ENCODE measurements around the gene NOTCH2. TPM values are rescaled to one million over a fixed set of nuclear protein-coding genes. Genes with fewer than 3 reads are reported as not detected.
A peak's percentile ranks its signal among the peaks of the same experiment; 100 is the strongest.

The NOTCH2 gene
- total RNA-seq, 1 donor from 2014 or later, result 166 TPM

GRCh38 chr1:119975006-119975405, 94.5 kb downstream of the NOTCH2 start:
- DNase-seq (ENCODE audit: low spot score), result no peak

DNA sequence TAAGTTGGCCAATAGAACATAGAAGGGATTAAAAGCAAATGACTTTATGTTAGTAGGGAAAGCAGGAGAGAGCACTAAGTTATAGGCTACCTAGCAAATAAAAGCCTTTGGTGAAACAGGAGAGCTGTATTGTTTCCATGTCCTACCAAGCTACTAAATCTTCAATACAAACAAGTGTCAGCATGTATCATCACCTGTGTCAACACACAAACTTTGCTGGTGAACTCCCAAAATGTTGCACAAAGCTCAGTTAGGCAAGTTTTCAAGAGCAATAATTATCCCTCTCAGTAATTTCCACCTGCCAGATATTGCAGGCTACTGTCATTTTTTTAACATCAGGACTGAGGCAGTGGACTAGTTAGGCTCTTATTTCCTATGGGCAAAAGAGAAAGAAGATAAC, 95.4 kb downstream of the NOTCH2 start:
- no peak for DNase-seq (ENCODE audit: low spot score)

DNA sequence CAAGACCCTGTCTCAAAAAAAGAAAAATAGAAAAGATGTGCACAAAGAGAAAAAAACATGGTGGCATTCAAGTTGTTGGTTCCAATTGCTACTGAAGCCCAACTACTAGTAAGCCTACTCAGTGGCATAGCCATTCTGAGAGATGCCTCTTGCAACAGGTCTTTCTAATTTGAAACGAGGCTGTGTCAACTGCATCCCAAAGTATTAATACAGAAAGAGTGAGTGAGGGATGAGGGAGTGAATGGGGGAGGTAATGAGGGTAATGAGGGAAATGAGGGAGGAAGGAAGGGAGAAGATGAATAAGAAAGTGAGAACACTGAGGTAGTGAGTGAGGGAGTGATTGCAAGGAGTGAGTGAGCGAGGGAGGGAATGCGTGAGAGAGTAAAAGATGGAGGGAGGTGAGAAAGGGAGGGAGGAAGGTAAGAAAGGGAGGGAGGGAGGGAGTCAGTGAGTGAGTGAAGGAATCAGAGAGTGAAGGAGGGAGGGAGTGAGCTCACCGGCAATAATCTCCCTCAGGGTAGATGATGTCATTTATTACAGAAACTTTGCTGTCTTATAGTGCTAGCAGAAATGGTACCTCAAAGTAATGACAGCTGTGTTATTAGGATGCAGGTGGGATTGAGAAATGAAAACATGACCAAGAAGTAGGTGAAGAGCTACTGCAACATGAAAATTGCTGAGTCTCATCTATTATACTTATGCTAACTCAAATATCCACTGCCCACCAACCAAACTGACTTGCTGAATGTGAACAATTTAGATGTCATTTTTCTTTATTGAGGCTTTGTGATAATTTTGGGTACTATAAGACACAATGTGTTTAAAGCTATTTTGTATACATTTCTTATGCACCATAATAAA, 97.5 kb downstream of the NOTCH2 start:
- DNase-seq (ENCODE audit: low spot score), result no peak

- no peak for DNase-seq (ENCODE audit: low spot score)
Measured at GRCh38 chr1:119968601-119969000, 100.9 kb downstream of the NOTCH2 start.

DNA sequence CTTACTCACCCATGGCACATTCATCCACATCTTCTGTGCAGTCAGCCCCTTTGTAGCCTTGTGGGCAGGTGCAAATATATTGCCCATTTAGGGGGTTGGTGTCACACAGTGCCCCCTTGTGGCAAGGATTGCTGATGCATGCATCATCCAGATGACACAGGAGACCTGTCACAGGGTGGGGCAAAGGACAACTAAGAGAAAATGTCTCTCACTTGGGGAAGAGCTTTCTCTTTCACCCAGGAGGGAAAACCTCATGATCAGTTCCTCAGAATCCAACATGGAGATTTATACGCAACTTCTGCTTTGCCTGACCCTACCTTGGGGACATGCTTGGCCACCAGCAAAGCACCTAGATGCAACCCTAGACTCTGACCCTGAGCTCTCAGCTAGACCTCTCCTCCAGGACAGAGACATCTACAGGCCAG, 101.4 kb downstream of the NOTCH2 start:
- peak; percentile 17 for DNase-seq (ENCODE audit: low spot score)

DNA sequence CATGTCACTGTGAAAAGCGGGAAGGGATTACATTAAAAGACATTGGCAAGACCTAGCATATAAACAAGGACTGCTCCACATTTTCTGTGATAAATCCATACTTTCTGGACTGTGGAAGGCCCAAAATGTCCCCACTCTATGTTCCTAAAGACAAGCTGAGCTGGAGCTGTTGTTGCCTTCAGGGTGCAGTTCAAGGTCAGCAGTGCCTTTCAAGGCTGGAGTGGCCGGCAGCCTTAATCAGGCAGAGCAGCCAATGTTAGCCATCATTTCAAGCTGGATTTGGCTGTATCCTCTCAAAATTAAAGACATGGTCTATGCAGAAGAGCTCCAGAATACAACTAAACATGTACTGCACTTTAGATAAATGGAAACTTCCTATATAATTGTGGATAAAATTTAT, 102.8 kb downstream of the NOTCH2 start:
- DNase-seq (ENCODE audit: low spot score), result no peak

- no peak for DNase-seq (ENCODE audit: low spot score)
Measured at GRCh38 chr1:119966020-119966419, 103.4 kb downstream of the NOTCH2 start.

DNA sequence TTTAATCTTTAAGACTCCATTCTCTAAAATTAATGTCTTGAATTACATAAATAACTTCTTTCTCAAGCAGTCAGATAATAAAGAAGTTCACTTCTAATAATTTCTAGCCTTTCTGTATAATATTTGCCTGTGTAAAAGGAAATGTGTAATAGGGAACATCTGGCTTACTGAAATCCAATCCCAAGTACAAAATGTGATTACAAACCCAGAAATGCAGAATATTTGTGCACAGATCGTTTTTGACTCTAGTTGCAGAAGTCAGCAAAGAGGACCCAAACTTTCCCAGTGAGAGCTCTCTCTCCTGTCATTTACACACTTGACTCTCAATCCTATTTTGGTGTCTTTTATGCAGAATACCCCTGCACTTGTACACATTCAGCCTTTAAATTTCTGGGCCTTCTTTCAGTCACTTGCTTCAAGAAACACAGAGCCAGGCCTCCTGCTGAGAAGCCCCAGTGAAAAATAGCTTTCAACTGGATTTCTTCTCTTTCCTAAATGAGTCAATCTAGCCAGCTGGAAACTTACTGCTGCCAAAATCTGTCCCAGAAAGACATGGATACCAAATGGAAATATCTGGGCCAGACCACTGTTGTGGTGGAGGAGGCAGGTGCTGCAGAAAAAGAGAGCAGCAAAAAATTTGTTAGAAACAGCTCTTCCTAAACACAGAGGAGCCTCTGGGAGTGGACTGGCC, 104.6 kb downstream of the NOTCH2 start:
- peak; percentile 23 for DNase-seq (ENCODE audit: low spot score)

GRCh38 chr1:119962296-119962968, 107.0 kb downstream of the NOTCH2 start:
- DNase-seq (ENCODE audit: low spot score), result no peak

DNA sequence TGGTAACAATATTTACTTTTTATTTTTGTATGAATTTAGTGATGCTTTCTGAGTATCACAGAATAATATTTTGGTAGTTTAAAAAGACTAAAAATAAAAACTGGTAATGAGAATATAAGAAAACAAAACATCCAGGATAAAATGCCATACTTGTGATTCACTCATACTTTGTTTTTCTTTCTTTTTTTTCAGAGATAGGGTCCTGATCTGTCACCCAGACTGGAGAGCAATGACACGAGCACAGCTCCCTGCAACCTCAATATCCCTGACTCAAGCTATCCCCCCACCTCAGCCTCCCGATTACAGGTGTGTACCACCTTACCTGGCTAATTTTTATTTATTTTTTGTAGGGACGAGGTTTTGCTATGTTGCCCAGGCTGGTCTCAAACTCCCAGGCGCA, 109.0 kb downstream of the NOTCH2 start:
- DNase-seq (ENCODE audit: low spot score), result no peak

- no peak for DNase-seq (ENCODE audit: low spot score)
Measured at GRCh38 chr1:119959268-119960220, 109.9 kb downstream of the NOTCH2 start.

DNA sequence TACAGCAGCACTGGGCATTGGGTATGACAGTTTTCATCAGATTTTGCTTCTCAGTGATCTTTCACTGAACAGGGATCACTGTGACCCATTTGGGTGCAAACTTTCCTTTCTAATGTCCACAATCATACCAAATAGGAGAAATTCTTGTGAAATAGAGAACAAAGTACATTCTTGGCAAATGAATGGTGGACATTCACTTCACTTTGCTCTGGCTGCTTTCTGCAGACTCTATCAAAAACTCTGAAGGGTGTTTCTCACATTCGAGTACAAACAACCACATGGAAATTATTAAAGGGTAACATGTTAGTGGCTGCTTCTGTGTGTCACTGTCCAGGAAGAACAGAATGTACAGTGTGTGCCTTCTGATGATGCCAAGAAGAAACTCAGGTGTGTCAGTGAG, 111.2 kb downstream of the NOTCH2 start:
- DNase-seq (ENCODE audit: low spot score), result no peak

DNA sequence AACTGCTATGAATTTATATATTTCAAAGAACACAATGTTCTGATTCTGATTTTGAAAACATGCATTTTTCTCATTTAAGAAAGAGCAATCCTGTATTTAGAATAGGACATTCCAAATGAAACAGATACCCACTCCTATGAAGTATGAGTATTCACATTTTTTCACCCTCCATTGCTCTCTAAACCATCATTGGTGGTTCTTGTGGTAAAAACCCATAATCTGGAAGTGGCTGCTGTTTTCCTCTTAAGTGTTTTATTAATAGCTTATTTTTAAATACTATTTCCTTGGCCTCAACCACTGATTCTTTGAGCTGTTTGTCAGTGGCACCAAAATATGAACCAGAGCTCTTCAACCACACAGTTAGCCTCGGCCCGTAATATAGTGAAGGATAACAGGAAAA, 113.2 kb downstream of the NOTCH2 start:
- no peak for DNase-seq (ENCODE audit: low spot score)

DNA sequence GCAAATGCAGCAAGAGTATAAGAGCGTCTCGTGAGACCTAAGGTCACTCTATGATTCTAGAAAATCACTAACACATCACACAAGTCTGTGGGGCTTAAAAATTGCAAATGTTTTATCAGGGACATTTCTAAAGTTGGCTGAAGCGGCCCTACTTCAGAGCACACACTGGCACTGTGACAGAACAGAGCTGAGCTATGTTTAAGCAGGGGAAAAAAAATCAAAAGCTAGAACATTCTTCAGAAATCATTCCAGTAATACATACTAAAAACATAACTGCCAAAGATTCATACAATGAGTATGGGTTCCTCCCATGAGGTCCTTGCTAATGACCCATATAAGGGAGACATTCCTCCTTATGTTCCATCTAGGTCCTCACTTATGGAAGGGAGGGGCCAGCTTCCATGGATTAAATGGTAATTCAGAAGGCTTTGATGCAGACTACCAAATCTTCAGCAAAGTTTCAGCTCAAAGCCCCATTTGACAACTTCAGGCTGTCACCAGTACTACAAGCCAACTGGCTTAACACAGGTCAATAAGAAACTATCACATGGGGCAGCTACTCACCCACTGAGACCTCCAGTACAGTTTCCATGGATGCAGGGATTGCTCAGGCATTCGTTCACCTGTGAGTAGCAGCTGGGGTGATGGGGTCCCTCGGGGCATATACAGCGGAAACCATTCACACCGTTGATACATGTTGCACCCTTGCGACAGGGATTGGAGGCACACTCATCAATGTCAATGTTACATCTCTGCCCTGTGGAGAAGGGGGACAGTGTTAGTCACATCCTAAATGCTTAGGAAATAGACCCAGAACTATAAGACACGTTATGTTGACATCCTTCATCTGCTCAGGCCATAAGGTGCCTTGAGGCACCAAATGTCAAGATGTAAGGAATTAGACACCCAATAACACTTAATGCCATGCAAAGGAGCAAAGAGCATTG, 114.7 kb downstream of the NOTCH2 start:
- peak; percentile 75 for DNase-seq (ENCODE audit: low spot score)

DNA sequence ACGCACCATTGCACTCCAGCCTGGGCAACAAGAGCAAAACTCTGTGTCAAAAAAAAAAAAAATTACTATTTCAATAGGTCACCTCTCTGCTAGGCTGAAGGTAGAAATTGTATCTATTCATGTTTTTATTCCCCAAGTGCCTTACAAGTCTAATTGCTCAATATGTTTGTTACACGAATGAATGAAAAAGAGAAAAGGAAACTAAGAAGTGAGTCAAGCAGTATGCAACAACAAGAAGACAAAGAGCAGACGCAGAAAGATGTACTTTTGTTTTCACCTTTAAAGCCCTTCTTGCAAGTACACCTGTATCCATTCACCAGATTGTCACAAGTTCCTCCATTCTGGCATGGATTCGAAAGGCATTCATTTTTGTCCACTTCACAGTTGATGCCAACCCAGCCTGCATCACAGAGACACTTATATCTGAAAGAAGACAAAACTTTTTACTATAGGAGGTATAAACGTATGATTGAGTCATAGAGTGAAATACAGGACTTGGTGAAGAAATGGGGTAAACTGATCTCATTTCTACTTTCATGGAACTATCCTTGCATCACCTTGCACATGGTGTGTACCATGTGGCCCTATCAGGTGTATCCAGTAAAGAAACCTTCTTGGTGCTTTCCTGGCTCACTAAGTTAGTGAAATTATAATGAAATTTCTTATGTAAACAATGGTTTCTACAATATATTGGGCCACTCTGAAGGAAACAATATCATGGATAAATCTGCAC, 116.0 kb downstream of the NOTCH2 start:
- no peak for DNase-seq (ENCODE audit: low spot score)

DNA sequence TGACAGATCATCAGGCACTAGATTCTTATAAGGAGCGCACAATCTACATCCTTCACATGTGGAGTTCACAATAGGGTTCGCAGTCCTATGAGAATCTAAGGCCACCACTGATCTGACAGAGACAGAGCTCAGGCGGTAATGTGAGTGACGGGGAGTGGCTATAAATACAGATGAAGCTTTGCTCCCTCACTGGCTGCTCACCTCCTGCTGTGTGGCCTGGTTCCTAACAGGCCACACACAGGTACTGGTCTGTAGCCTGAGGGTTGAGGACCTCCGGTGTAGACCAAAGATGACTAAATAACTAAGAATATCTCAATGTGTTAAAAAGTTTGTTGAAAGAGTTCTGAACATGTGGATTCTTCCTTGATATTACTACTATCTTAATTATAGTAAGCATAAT, 117.0 kb downstream of the NOTCH2 start:
- DNase-seq (ENCODE audit: low spot score), result no peak

DNA sequence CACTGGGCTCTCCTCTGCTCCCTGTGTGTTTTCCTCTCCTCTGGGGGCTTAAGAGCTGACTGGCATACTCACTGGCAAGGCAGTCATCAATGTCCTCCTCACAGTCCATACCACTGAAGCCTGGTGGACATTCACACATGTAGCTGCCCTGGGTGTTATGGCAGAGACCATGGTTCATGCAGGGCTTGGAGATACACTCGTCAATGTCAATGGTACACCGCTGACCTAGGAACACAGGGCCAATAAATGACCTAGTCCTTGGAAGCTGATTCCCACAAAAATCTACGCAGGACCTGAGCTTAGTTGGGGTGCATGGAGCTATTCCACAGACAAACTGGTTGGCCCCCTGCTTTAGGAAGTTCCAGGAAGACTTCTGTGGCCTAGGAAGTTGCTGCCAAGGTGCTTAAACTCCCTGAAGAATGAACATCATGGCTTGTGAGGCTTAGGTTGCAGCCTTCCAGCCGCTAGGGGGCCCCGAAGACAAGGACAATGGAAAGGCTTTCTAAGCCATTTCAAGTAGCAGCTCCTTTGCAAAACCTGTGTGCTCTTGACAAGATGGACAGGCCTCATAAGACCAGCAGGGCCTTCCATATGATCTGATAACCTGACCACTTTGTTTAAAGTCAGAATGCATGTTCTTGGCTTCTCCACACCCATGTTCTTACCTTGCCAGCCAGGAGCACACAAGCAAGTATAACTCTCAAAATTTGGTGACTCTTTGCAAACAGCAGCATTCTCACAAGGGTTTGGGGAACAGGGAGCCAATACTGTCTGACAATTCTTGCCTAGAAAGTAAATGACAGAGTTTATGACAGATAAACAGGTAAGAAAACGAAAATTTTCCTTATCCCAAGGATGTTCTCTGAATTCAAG, 120.9 kb downstream of the NOTCH2 start:
- peak; percentile 79 for DNase-seq (ENCODE audit: low spot score)

DNA sequence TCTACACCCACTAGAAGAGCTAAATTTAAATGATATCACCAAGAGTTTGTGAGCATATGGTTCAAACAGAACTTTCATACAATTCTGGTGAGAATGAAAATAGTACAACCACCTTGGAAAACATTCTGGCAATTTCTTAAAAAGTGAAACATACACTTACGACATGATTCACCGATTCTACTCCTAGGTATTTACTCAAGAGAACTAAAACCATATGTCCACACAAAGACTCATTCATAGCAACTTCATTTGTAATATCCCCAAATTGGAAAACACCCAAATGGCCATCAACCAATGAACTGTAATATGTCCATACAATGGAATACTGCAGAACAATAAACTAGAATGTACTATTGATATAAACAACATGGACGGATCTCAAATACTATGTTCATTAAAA, 122.0 kb downstream of the NOTCH2 start:
- no peak for DNase-seq (ENCODE audit: low spot score)
